Measurements from ENCODE around the gene COL25A1. TPM values are rescaled to one million over a fixed set of nuclear protein-coding genes. Genes with fewer than 3 reads are reported as not detected.

Gene COL25A1
- total RNA-seq, 1 experiment from 2014 or later = 4.2 TPM

DNA sequence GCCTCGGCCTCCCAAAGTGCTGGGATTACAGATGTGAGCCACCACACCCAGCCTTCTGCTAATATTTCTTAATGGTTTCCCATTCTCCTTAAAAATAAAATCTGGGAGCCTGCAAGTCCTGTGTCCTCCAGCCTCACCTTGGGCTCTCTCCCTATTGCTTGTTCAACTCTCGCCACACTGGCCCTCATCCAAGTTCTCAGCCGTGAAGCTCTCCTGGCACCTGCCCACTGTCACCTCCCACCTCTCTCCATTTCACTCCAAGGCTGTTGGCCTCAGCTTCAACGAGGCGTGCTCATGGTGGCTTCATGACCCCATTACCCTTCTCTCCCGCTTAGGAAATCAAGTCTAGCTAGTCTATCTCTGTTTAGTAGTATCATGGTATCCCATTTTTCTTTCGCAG is 530.1 kb downstream of the COL25A1 start:
- no peak overlapping the region for H4K91ac ChIP-seq (ENCODE audit: insufficient read length, low read depth, low read length)
- no peak overlapping the region for H3K56ac ChIP-seq (ENCODE audit: insufficient read length, low read depth, low read length)
- H2AFZ ChIP-seq (ENCODE audit: low read length) = no peak overlapping the region
- no peak overlapping the region for H3K4ac ChIP-seq (ENCODE audit: low read depth, low read length)
- H2BK12ac ChIP-seq (ENCODE audit: insufficient read length, low read depth, low read length) = no peak overlapping the region
- no peak overlapping the region for H2BK15ac ChIP-seq (ENCODE audit: low read depth, low read length)
- no peaks in the 10 kb centered on the region; a peak in 1 of 7 replicates for H3K36me3 Mint-ChIP-seq (ENCODE audit: insufficient read depth in 1 of 3, low read depth in 3 of 3)
- H3K79me2 ChIP-seq (ENCODE audit: insufficient read depth, low read length) = no peaks in the 10 kb centered on the region
- no peak overlapping the region for H2BK20ac ChIP-seq (ENCODE audit: low read depth, low read length, poor library complexity, severe bottlenecking)
- H4K8ac ChIP-seq (replicated peaks; ENCODE audit: insufficient read length, low read depth, low read length) = no peak overlapping the region
- no peak overlapping the region for H3K27ac Mint-ChIP-seq
- no peak overlapping the region for H2BK120ac ChIP-seq (ENCODE audit: low read depth, low read length, poor library complexity, severe bottlenecking)
- H3K27ac ChIP-seq (ENCODE audit: insufficient read length, low read depth, low read length) = no peak overlapping the region
- TF ChIP-seq, protein P1, sequence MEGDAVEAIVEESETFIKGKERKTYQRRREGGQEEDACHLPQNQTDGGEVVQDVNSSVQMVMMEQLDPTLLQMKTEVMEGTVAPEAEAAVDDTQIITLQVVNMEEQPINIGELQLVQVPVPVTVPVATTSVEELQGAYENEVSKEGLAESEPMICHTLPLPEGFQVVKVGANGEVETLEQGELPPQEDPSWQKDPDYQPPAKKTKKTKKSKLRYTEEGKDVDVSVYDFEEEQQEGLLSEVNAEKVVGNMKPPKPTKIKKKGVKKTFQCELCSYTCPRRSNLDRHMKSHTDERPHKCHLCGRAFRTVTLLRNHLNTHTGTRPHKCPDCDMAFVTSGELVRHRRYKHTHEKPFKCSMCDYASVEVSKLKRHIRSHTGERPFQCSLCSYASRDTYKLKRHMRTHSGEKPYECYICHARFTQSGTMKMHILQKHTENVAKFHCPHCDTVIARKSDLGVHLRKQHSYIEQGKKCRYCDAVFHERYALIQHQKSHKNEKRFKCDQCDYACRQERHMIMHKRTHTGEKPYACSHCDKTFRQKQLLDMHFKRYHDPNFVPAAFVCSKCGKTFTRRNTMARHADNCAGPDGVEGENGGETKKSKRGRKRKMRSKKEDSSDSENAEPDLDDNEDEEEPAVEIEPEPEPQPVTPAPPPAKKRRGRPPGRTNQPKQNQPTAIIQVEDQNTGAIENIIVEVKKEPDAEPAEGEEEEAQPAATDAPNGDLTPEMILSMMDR (conservative IDR thresholded peaks at IDR 0.05) = no peak
- no peak overlapping the region for H3K4me2 ChIP-seq (ENCODE audit: insufficient read depth, insufficient read length, low read length)
- H3K27me3 Mint-ChIP-seq (ENCODE audit: low read depth) = peaks cover 5% of the 10 kb centered on the region
- H3K9ac ChIP-seq (ENCODE audit: extremely low read depth, insufficient read length, low read length) = no peak overlapping the region
- no peak overlapping the region for H3T11ph ChIP-seq (ENCODE audit: low read length)
- no peaks in the 10 kb centered on the region for H3K9me3 Mint-ChIP-seq
- no peak overlapping the region for H2AK5ac ChIP-seq (ENCODE audit: insufficient read length, low read length)
- WGBS (ENCODE audit: extremely low coverage, insufficient read length, low lambda C conversion rate) = no CpG with 5 or more reads among the region's 7 CpGs
- H3K4me1 Mint-ChIP-seq = peaks cover 0 to 6% of the 10 kb centered on the region in 2 experiments; a peak in 2 of 4 replicates
- no peaks in the 10 kb centered on the region for H3K23me2 ChIP-seq (ENCODE audit: insufficient read length, low read depth, low read length, poor library complexity, severe bottlenecking)
- H3K27me3 ChIP-seq (ENCODE audit: insufficient read depth, low read length) = no peaks in the 10 kb centered on the region
- no peaks in the 10 kb centered on the region for H3K9me3 ChIP-seq (ENCODE audit: control insufficient read depth, low read depth, low read length)
- no peak overlapping the region for H4K5ac ChIP-seq (ENCODE audit: insufficient read length, low read depth, low read length)
- no peaks in the 10 kb centered on the region for H3K4me1 ChIP-seq (ENCODE audit: insufficient read depth, low read length)
- no peak for DNase-seq
- H4K20me1 ChIP-seq (ENCODE audit: control insufficient read depth, insufficient read depth, insufficient read length) = no peaks in the 10 kb centered on the region
- no peak overlapping the region for H3K18ac ChIP-seq (ENCODE audit: insufficient read length, low read depth, low read length)
- no peaks in the 10 kb centered on the region for H3K79me1 ChIP-seq (ENCODE audit: insufficient read depth, low read depth, low read length, poor library complexity, severe bottlenecking)
- no peak overlapping the region for H3K23ac ChIP-seq (ENCODE audit: insufficient read length, low read depth, low read length)
- no peak overlapping the region; a peak in 1 of 5 replicates for H3K4me3 Mint-ChIP-seq
- H3K14ac ChIP-seq (ENCODE audit: insufficient read depth, low read length) = no peak overlapping the region
- no peak overlapping the region for H2BK5ac ChIP-seq (ENCODE audit: insufficient read length, low read length)
